Measurements from ENCODE around the gene MTOR. TPM values are rescaled to one million over a fixed set of nuclear protein-coding genes. Genes with fewer than 3 reads are reported as not detected.
"Not testable (repeated sequence)": the region's sequence is repeated elsewhere in the genome, so short reads cannot be mapped to it uniquely, and the experiment has no call there.

Gene MTOR
- total RNA-seq, result 10 to 100 TPM; 32.9 to 43.7 (median 39.3) TPM

- H3K27me3 ChIP-seq, result no peaks in the 10 kb centered on the region
- TF ChIP-seq, protein P1, sequence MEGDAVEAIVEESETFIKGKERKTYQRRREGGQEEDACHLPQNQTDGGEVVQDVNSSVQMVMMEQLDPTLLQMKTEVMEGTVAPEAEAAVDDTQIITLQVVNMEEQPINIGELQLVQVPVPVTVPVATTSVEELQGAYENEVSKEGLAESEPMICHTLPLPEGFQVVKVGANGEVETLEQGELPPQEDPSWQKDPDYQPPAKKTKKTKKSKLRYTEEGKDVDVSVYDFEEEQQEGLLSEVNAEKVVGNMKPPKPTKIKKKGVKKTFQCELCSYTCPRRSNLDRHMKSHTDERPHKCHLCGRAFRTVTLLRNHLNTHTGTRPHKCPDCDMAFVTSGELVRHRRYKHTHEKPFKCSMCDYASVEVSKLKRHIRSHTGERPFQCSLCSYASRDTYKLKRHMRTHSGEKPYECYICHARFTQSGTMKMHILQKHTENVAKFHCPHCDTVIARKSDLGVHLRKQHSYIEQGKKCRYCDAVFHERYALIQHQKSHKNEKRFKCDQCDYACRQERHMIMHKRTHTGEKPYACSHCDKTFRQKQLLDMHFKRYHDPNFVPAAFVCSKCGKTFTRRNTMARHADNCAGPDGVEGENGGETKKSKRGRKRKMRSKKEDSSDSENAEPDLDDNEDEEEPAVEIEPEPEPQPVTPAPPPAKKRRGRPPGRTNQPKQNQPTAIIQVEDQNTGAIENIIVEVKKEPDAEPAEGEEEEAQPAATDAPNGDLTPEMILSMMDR (IDR thresholded peaks at IDR 0.05), result no peak
- peak in 2 of 3 donors; percentile 47 to 58 for TF ChIP-seq POLR2AphosphoS5 (IDR thresholded peaks at IDR 0.05)
- TF ChIP-seq POLR2A (IDR thresholded peaks at IDR 0.05), result peak in 1 of 2 donors; percentile 45
- no peak for TF ChIP-seq EP300 (IDR thresholded peaks at IDR 0.05)
- peaks cover 23% of the 10 kb centered on the region for H3K36me3 ChIP-seq
- peak; percentile 99 for DNase-seq (ENCODE audit: low spot score in 2 of 2)
- peak within 1 kb of the TSS; percentile 85 for H3K4me3 ChIP-seq
- WGBS, result under 1% methylated on average over 43 of the region's 60 CpGs
- H3K9me3 ChIP-seq, result no peaks in the 10 kb centered on the region
- peak within 1 kb of the TSS; percentile 66 for H3K27ac ChIP-seq
- peaks cover 20% of the 10 kb centered on the region for H3K4me1 ChIP-seq
Observed at GRCh38 chr1:11262171-11263049, at the start of gene MTOR. Gene MTOR, minus strand, starts transcription at chr1:11262551. Its CDS starts 3,142 bp downstream, at chr1:11259409.

GRCh38 chr1:11309385-11309784 is 47.0 kb upstream of the MTOR start:
- 91% methylated on average over 7 of the region's 7 CpGs for WGBS
- Histone ChIP-seq H3K27ac (no peak overlapping the region), H3K4me1 (peaks cover 4% of the 10 kb centered on the region), H3K9me3 (no peaks in the 10 kb centered on the region), H3K36me3 (no peaks in the 10 kb centered on the region), H3K4me3 (no peak overlapping the region), H3K27me3 (peaks cover 4% of the 10 kb centered on the region)
- no peak for TF ChIP-seq POLR2AphosphoS5 (IDR thresholded peaks at IDR 0.05)
- TF ChIP-seq EP300 (IDR thresholded peaks at IDR 0.05), result no peak
- no peak for TF ChIP-seq POLR2A (IDR thresholded peaks at IDR 0.05)
- TF ChIP-seq, protein P1 (IDR thresholded peaks at IDR 0.05), result no peak
- DNase-seq (ENCODE audit: low spot score in 2 of 2), result no peak

- DNase-seq (ENCODE audit: low spot score in 2 of 2), result no peak
- H3K27ac ChIP-seq, result no peak overlapping the region
- H3K36me3 ChIP-seq, result no peaks in the 10 kb centered on the region
- peaks cover 4% of the 10 kb centered on the region for H3K4me1 ChIP-seq
- TF ChIP-seq POLR2A (IDR thresholded peaks at IDR 0.05) (no peak), EP300 (IDR thresholded peaks at IDR 0.05) (no peak), POLR2AphosphoS5 (IDR thresholded peaks at IDR 0.05) (no peak)
- TF ChIP-seq, protein P1 (IDR thresholded peaks at IDR 0.05), result no peak
- 93% methylated on average over 5 of the region's 6 CpGs for WGBS
- peaks cover 4% of the 10 kb centered on the region for H3K27me3 ChIP-seq
- H3K9me3 ChIP-seq, result no peaks in the 10 kb centered on the region
- H3K4me3 ChIP-seq, result no peak overlapping the region
Observed at GRCh38 chr1:11308699-11309224, 46.4 kb upstream of the MTOR start.

DNA sequence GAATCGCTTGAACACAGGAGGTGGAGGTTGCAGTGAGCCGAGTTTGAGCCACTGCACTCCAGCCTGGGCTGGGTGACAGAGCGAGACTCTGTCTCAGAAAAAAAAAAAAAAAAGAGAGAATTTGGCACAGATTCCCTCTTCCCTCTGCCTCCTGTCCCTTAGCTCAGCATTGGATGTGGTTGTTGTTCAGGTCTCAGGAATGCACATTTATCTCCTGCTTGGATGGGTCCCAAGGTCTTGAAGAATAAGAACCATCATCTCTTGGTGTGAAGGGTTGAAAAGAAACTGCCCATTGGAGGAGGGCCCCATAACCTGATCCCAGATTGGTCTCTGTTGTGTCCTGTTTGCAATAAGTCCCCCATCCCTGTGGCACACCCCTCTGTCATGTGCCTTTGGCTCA is 45.5 kb upstream of the MTOR start:
- Histone ChIP-seq H3K36me3 (no peaks in the 10 kb centered on the region), H3K4me1 (peaks cover 4% of the 10 kb centered on the region), H3K27ac (no peak overlapping the region), H3K27me3 (no peaks in the 10 kb centered on the region), H3K4me3 (no peak overlapping the region), H3K9me3 (no peaks in the 10 kb centered on the region)
- WGBS, result 79% methylated on average over 3 of the region's 3 CpGs
- no peak for DNase-seq (ENCODE audit: low spot score in 2 of 2)
- TF ChIP-seq EP300 (IDR thresholded peaks at IDR 0.05), result no peak
- TF ChIP-seq, protein P1 (IDR thresholded peaks at IDR 0.05), result no peak
- TF ChIP-seq POLR2A (IDR thresholded peaks at IDR 0.05), result no peak
- TF ChIP-seq POLR2AphosphoS5 (IDR thresholded peaks at IDR 0.05), result no peak

DNA sequence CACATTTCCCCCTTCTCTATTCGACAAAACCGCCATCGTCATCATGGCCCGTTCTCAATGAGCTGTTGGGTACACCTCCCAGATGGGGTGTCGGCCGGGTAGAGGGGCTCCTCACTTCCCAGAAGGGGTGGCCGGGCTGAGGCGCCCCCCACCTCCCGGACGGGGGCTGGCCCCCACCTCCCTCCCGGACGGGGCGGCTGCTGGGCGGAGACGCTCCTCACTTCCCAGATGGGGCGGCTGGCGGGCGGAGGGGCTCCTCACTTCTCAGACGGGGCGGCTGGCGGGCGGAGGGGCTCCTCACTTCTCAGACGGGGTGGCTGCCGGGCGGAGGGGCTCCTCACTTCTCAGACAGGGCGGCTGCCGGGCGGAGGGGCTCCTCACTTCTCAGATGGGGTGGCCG is 43.2 kb upstream of the MTOR start:
- WGBS, result 85% methylated on average over 15 of the region's 29 CpGs
- H3K9me3 ChIP-seq; H3K36me3 ChIP-seq; H3K4me1 ChIP-seq; H3K27ac ChIP-seq; DNase-seq (ENCODE audit: low spot score in 2 of 2); H3K27me3 ChIP-seq; H3K4me3 ChIP-seq: not testable (repeated sequence)

Data from suprapubic skin (tissue), 4 donors.